H9 (cell line): ENCODE results near the gene HLA-DPB1. TPM values are rescaled to one million over a fixed set of nuclear protein-coding genes. Genes with fewer than 3 reads are reported as not detected.

Experiments
- DNase-seq: peaks from one replicate; pipeline ENCODE4 v3.0.0-alpha.2; 2017
- H2AFZ ChIP-seq: one replicate; pipeline ENCODE4 v1.6.1; 2013; ENCODE audit warnings: mild to moderate bottlenecking, low read length, control low read depth, moderate library complexity
- H2AK5ac ChIP-seq: 2 replicates; pipeline ENCODE4 v1.6.1; 2013; ENCODE audit warnings: low read length, control low read depth, mixed read lengths; ENCODE audit not compliant: insufficient read length
- H2BK120ac ChIP-seq: one replicate; pipeline ENCODE4 v1.6.1; 2013; ENCODE audit warnings: low read depth, mild to moderate bottlenecking, low read length, control low read depth, inconsistent platforms; ENCODE audit not compliant: poor library complexity, severe bottlenecking
- H2BK12ac ChIP-seq: 2 replicates; pipeline ENCODE4 v1.6.1; 2013; ENCODE audit warnings: low read length, control low read depth, mixed read lengths, low read depth; ENCODE audit not compliant: insufficient read length
- H2BK15ac ChIP-seq: 2 replicates; pipeline ENCODE4 v1.6.1; 2013; ENCODE audit warnings: low read depth, low read length, control low read depth
- H2BK20ac ChIP-seq: one replicate; pipeline ENCODE4 v1.6.1; 2013; ENCODE audit warnings: low read depth, mild to moderate bottlenecking, low read length, control low read depth, inconsistent platforms; ENCODE audit not compliant: poor library complexity, severe bottlenecking
- H2BK5ac ChIP-seq: 2 replicates; pipeline ENCODE4 v1.6.1; 2013; ENCODE audit warnings: low read length, control low read depth, mixed read lengths; ENCODE audit not compliant: insufficient read length
- H3K14ac ChIP-seq: 2 replicates; pipeline ENCODE4 v1.6.1; 2013; ENCODE audit warnings: low read length, control low read depth; ENCODE audit not compliant: insufficient read depth
- H3K18ac ChIP-seq: 2 replicates; pipeline ENCODE4 v1.6.1; 2013; ENCODE audit warnings: low read depth, mild to moderate bottlenecking, mixed read lengths, low read length, control low read depth; ENCODE audit not compliant: insufficient read length
- H3K23ac ChIP-seq: 2 replicates; pipeline ENCODE4 v1.6.1; 2013; ENCODE audit warnings: low read length, control low read depth, mixed read lengths, low read depth; ENCODE audit not compliant: insufficient read length
- H3K23me2 ChIP-seq: 2 replicates; pipeline ENCODE4 v1.6.1; 2013; ENCODE audit warnings: low read depth, mild to moderate bottlenecking, mixed read lengths, low read length, control low read depth; ENCODE audit not compliant: insufficient read length, poor library complexity, severe bottlenecking
- H3K27ac ChIP-seq: 2 replicates; pipeline ENCODE4 v1.5.1; 2013; ENCODE audit warnings: low read length, control low read depth, mixed read lengths, low read depth; ENCODE audit not compliant: insufficient read length
- H3K27me3 ChIP-seq: 2 replicates; pipeline ENCODE4 v1.6.1; 2013; ENCODE audit warnings: low read length, control low read depth, inconsistent platforms; ENCODE audit not compliant: insufficient read depth
- H3K4ac ChIP-seq: 2 replicates; pipeline ENCODE4 v1.6.1; 2013; ENCODE audit warnings: low read depth, mild to moderate bottlenecking, control low read depth, inconsistent platforms, low read length, moderate library complexity
- H3K4me1 ChIP-seq: 2 replicates; pipeline ENCODE4 v1.6.1; 2013; ENCODE audit warnings: low read length, control low read depth, inconsistent platforms; ENCODE audit not compliant: insufficient read depth
- H3K4me2 ChIP-seq: 2 replicates; pipeline ENCODE4 v1.6.1; 2013; ENCODE audit warnings: low read length, control low read depth, mixed read lengths; ENCODE audit not compliant: insufficient read length, insufficient read depth
- H3K56ac ChIP-seq: 2 replicates; pipeline ENCODE4 v1.6.1; 2013; ENCODE audit warnings: low read depth, mild to moderate bottlenecking, mixed read lengths, low read length, control low read depth; ENCODE audit not compliant: insufficient read length
- H3K79me1 ChIP-seq: 2 replicates; pipeline ENCODE4 v1.6.1; 2013; ENCODE audit warnings: low read depth, mild to moderate bottlenecking, moderate library complexity, low read length, control low read depth, inconsistent platforms; ENCODE audit not compliant: insufficient read depth, poor library complexity, severe bottlenecking
- H3K79me2 ChIP-seq: 2 replicates; pipeline ENCODE4 v1.6.1; 2013; ENCODE audit warnings: low read length, control low read depth, inconsistent platforms; ENCODE audit not compliant: insufficient read depth
- H3K9ac ChIP-seq: 2 replicates; pipeline ENCODE4 v1.6.1; 2013; ENCODE audit warnings: low read length, control low read depth, mixed read lengths; ENCODE audit not compliant: insufficient read length; ENCODE audit errors: extremely low read depth
- H3K9me3 ChIP-seq: one replicate; pipeline ENCODE4 v1.6.1; 2013; ENCODE audit warnings: low read depth, low read length, inconsistent platforms; ENCODE audit not compliant: control insufficient read depth
- H3T11ph ChIP-seq: one replicate; pipeline ENCODE4 v1.6.1; 2013; ENCODE audit warnings: mild to moderate bottlenecking, low read length, control low read depth, inconsistent platforms
- H4K20me1 ChIP-seq: one replicate; pipeline ENCODE4 v1.6.1; 2013; ENCODE audit not compliant: control insufficient read depth, insufficient read length, insufficient read depth
- H4K5ac ChIP-seq: 2 replicates; pipeline ENCODE4 v1.6.1; 2013; ENCODE audit warnings: low read depth, mild to moderate bottlenecking, mixed read lengths, low read length, control low read depth; ENCODE audit not compliant: insufficient read length
- H4K8ac ChIP-seq: replicated peaks from 2 replicates; pipeline ENCODE4 v1.6.1; 2013; ENCODE audit warnings: low read length, control low read depth, mixed read lengths, low read depth; ENCODE audit not compliant: insufficient read length
- H4K91ac ChIP-seq: 2 replicates; pipeline ENCODE4 v1.6.1; 2013; ENCODE audit warnings: low read depth, mild to moderate bottlenecking, moderate library complexity, mixed read lengths, low read length, control low read depth; ENCODE audit not compliant: insufficient read length
- H3K27ac Mint-ChIP-seq, 3 experiments: 2 replicates in 2 of 3; 3 replicates in 1 of 3; pipeline ENCODE4 v1.8.0; 2020 to 2021; ENCODE audit warnings: mixed read lengths in 3 of 3, mild to moderate bottlenecking in 1 of 3, moderate library complexity in 1 of 3
- H3K27me3 Mint-ChIP-seq: 2 replicates; pipeline ENCODE4 v1.8.0; 2021; ENCODE audit warnings: low read depth, mild to moderate bottlenecking, moderate library complexity, mixed read lengths
- H3K36me3 Mint-ChIP-seq, 3 experiments: 2 replicates in 2 of 3; 3 replicates in 1 of 3; pipeline ENCODE4 v1.8.0; 2020 to 2021; ENCODE audit warnings: low read depth in 3 of 3, mixed read lengths in 3 of 3; ENCODE audit not compliant: insufficient read depth in 1 of 3
- H3K4me1 Mint-ChIP-seq, 2 experiments: 2 replicates each; pipeline ENCODE4 v1.8.0; 2020; ENCODE audit warnings: mixed read lengths in 2 of 2
- H3K4me3 Mint-ChIP-seq, 2 experiments: 2 replicates in 1 of 2; 3 replicates in 1 of 2; pipeline ENCODE4 v1.8.0; 2020 to 2021; ENCODE audit warnings: mild to moderate bottlenecking in 2 of 2, mixed read lengths in 2 of 2, moderate library complexity in 1 of 2
- H3K9me3 Mint-ChIP-seq, 2 experiments: 2 replicates in 1 of 2; 3 replicates in 1 of 2; pipeline ENCODE4 v1.8.0; 2020; ENCODE audit warnings: mild to moderate bottlenecking in 2 of 2, mixed read lengths in 2 of 2, moderate library complexity in 1 of 2
- CTCF ChIP-seq: fragments of 200-600 bp; sonication (generic); conservative IDR thresholded peaks from 3 replicates; pipeline ENCODE4 v1.8.0; 2021; ENCODE audit warnings: antibody characterized with exemption, mild to moderate bottlenecking
- total RNA-seq: library from RNA; stranded (reverse); gene quantifications from 2 replicates; pipeline ENCODE4 v1.2.1, GENCODE V29; 2021

Gene HLA-DPB1
- total RNA-seq, 1 experiment from 2014 or later: 23.6 TPM

- H4K5ac ChIP-seq: no peak overlapping the region
Observed at GRCh38 chr6:33114406-33114805, 38.6 kb downstream of the HLA-DPB1 start.

More at GRCh38 chr6:33114406-33114805, 38.6 kb downstream of the HLA-DPB1 start:
- no peaks in the 10 kb centered on the region for H3K36me3 Mint-ChIP-seq
- TF ChIP-seq CTCF: no peak
- Histone ChIP-seq H3T11ph (no peak overlapping the region), H3K79me1 (no peaks in the 10 kb centered on the region), H3K9me3 (no peaks in the 10 kb centered on the region), H3K79me2 (peaks cover under 1% of the 10 kb centered on the region; the same call in 1 of the 2 replicates), H2BK120ac (no peak overlapping the region), H2AFZ (no peak overlapping the region), H3K14ac (no peak overlapping the region), H2BK5ac (no peak overlapping the region), H3K4me2 (no peak overlapping the region), H3K23me2 (peaks cover 16% of the 10 kb centered on the region), H3K27me3 (no peaks in the 10 kb centered on the region), H3K9ac (no peak overlapping the region), H3K4ac (no peak overlapping the region), H3K18ac (no peak overlapping the region), H4K20me1 (no peaks in the 10 kb centered on the region), H3K27ac (no peak overlapping the region), H2BK12ac (no peak overlapping the region), H2BK20ac (no peak overlapping the region), H2BK15ac (no peak overlapping the region), H3K23ac (no peak overlapping the region), H4K8ac (no peak overlapping the region), H4K91ac (no peak overlapping the region), H3K4me1 (peaks cover under 1% of the 10 kb centered on the region; the same call in 1 of the 2 replicates), H3K56ac (no peak overlapping the region), H2AK5ac (no peak overlapping the region)
- H3K27ac Mint-ChIP-seq: no peak overlapping the region
- H3K9me3 Mint-ChIP-seq: no peaks in the 10 kb centered on the region; a peak in 1 of 5 replicates
- peaks cover 37 to 41% of the 10 kb centered on the region in 2 experiments for H3K4me1 Mint-ChIP-seq
- peaks cover 17% of the 10 kb centered on the region for H3K27me3 Mint-ChIP-seq
- no peak for DNase-seq
- no peak overlapping the region for H3K4me3 Mint-ChIP-seq
